ENCODE results near the gene INSYN2A. TPM values are rescaled to one million over a fixed set of nuclear protein-coding genes. Genes with fewer than 3 reads are reported as not detected.

Gene INSYN2A
- total RNA-seq, 1 donor from 2014 or later = 0.13 TPM

DNA sequence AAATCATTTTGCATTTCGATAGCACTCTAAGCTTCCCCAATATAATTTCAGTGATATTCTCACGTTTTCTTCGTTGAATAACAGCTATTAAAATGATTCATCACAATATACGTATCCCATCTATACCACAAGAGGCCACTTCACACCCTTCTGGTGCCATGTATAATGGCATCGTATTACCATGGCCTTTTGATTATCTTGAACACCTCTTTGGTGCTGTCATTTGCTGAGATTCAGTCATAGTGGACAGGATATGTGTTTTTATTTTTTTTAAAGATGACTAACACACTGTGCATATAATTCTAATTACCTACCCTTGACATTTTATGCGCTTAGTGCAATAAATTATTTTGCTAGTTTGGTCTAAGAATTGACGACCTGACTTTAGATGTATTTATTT, 6.7 kb upstream of the INSYN2A start:
- DNase-seq (ENCODE audit: low spot score in 2 of 2, unreplicated experiment in 2 of 2) = no peak
- TF ChIP-seq, protein P1, sequence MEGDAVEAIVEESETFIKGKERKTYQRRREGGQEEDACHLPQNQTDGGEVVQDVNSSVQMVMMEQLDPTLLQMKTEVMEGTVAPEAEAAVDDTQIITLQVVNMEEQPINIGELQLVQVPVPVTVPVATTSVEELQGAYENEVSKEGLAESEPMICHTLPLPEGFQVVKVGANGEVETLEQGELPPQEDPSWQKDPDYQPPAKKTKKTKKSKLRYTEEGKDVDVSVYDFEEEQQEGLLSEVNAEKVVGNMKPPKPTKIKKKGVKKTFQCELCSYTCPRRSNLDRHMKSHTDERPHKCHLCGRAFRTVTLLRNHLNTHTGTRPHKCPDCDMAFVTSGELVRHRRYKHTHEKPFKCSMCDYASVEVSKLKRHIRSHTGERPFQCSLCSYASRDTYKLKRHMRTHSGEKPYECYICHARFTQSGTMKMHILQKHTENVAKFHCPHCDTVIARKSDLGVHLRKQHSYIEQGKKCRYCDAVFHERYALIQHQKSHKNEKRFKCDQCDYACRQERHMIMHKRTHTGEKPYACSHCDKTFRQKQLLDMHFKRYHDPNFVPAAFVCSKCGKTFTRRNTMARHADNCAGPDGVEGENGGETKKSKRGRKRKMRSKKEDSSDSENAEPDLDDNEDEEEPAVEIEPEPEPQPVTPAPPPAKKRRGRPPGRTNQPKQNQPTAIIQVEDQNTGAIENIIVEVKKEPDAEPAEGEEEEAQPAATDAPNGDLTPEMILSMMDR (IDR thresholded peaks at IDR 0.05; ENCODE audit: unreplicated experiment) = no peak
- Mint-ChIP-seq H3K9me3 (no peaks in the 10 kb centered on the region), H3K27me3 (ENCODE audit: low read depth) (peaks cover 10% of the 10 kb centered on the region), H3K36me3 (peaks cover 11% of the 10 kb centered on the region), H3K27ac (no peak overlapping the region), H3K4me1 (no peaks in the 10 kb centered on the region), H3K4me3 (no peak overlapping the region)

DNA sequence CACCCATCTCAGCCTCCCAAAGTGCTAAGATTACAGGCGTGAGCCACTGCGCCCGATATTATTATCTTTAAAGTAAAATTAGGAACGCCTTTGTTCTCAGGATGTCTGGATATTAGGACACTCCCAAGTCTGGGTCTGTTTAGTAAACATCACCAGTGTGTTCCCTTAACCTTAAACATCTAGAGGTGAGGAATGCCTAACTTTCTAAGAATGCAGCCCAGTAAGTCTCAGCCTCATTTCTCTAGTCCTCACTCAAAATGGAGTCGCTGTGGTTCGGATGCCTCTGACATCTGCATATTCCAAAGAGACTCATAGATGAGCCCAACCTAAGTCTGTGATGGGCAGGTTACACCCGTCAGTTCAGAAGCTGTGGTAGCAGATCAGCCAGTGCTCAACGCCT, 4.3 kb upstream of the INSYN2A start:
- peaks cover 6% of the 10 kb centered on the region for H3K4me1 Mint-ChIP-seq
- DNase-seq (ENCODE audit: low spot score in 2 of 2, unreplicated experiment in 2 of 2) = no peak
- no peak overlapping the region for H3K4me3 Mint-ChIP-seq
- no peaks in the 10 kb centered on the region for H3K9me3 Mint-ChIP-seq
- no peak overlapping the region for H3K27ac Mint-ChIP-seq
- TF ChIP-seq, protein P1 (IDR thresholded peaks at IDR 0.05; ENCODE audit: unreplicated experiment) = no peak
- peaks cover 26% of the 10 kb centered on the region for H3K27me3 Mint-ChIP-seq (ENCODE audit: low read depth)
- peaks cover 11% of the 10 kb centered on the region for H3K36me3 Mint-ChIP-seq

DNA sequence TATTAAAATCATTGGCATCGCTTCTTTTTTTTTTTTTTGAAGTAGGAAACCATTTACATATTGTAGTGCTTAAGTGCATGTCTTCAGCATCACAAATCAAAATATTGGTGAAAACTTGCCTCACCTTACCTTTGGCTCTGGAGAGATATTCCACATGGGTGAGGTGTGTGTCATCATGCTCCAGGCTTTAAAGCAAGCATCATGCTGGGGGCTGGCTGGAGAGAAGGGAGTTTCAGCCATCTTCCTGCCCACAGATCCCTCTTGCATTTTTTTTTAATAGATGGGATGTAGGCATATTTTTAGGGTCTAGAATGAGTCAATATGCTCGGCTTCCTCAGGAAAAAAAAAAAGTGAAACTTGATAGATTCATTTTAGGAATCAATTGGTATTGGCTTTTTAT, 2.3 kb upstream of the INSYN2A start:
- Mint-ChIP-seq H3K27ac (no peak overlapping the region), H3K36me3 (peaks cover 5% of the 10 kb centered on the region), H3K4me3 (no peak overlapping the region), H3K4me1 (peaks cover 10% of the 10 kb centered on the region), H3K9me3 (no peaks in the 10 kb centered on the region), H3K27me3 (ENCODE audit: low read depth) (peaks cover 45% of the 10 kb centered on the region)
- TF ChIP-seq, protein P1 (IDR thresholded peaks at IDR 0.05; ENCODE audit: unreplicated experiment) = no peak
- no peak for DNase-seq (ENCODE audit: low spot score in 2 of 2, unreplicated experiment in 2 of 2)

DNA sequence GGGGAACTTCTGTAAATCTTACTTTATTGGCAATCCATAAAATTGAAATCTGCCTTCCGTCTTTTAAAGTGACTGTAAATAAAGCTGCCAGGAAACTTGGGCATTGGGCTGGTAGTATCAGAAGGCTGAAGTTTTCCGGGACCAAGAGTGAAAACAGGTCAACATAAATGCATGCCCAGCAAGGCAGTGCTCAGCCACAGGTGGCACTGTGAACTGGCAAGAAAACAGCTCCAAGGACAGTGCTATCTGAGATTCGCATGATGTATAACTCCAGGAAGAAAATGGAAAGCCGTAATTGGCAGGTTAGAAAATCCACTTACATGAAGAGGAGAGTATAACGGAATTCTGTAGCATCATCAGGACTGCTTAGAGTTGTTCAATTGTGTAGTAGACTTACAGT, 1.9 kb upstream of the INSYN2A start:
- peaks cover 5% of the 10 kb centered on the region for H3K36me3 Mint-ChIP-seq
- H3K4me3 Mint-ChIP-seq = no peak overlapping the region
- peaks cover 49% of the 10 kb centered on the region for H3K27me3 Mint-ChIP-seq (ENCODE audit: low read depth)
- DNase-seq (ENCODE audit: low spot score in 2 of 2, unreplicated experiment in 2 of 2) = no peak
- no peak overlapping the region for H3K27ac Mint-ChIP-seq
- peaks cover 10% of the 10 kb centered on the region for H3K4me1 Mint-ChIP-seq
- TF ChIP-seq, protein P1 (IDR thresholded peaks at IDR 0.05; ENCODE audit: unreplicated experiment) = no peak
- no peaks in the 10 kb centered on the region for H3K9me3 Mint-ChIP-seq

DNA sequence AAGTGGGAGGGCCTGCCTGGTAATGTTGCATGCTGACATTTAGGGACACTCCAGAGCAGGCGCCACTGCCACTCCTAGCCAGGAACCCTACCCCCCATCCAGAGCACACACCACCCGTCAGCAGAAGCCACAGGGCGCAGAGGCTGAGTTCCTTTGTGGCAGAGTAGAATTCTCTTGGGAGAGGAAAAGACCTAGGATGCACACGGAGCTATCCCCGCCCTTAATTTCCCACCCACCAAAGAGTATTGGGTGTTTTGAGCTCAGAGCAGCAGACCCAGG, 702 bp upstream of the INSYN2A start:
- H3K27ac Mint-ChIP-seq = no peak overlapping the region
- H3K27me3 Mint-ChIP-seq (ENCODE audit: low read depth) = peaks cover 61% of the 10 kb centered on the region
- TF ChIP-seq, protein P1 (IDR thresholded peaks at IDR 0.05; ENCODE audit: unreplicated experiment) = no peak
- DNase-seq (ENCODE audit: low spot score in 2 of 2, unreplicated experiment in 2 of 2) = no peak
- peaks cover 10% of the 10 kb centered on the region for H3K4me1 Mint-ChIP-seq
- H3K9me3 Mint-ChIP-seq = no peaks in the 10 kb centered on the region
- H3K36me3 Mint-ChIP-seq = peaks cover 5% of the 10 kb centered on the region
- peak overlapping the region; percentile 75 for H3K4me3 Mint-ChIP-seq

DNA sequence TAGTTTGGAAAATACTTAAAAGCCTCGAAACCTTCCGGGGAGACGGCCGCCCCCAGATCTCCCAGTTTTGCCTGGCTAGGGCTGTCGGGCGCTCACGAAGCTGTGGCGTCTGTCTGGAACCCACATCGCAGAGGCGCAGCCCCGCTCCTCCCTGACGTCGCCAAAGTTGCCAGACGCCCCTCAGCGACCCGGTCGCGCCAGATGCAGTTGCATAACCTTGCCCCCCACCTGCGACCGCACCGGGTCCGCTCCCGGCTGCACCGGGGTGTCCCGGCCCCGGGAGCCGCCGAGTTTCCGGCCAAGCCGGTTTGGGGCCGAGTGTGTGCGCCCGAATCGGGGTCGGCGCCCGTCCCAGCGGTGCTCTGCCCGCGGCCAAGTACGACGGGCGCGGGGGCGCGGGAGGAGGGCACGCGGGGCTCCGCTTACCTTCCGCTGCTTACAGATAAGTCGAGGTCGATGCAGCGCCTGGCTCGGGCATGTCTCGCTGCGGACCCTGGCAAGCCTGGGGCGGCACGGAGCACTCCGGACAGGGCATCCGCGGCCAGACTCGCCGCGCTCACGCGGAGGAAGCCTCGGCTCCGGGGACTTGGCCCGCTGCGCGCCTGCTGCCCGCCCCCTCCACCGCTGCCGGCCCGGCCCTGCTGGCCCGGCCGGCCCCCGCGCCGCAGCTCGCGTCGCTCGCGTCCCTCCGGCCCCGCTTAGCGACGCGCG, 665 bp downstream of the INSYN2A start:
- TF ChIP-seq, protein P1 (IDR thresholded peaks at IDR 0.05; ENCODE audit: unreplicated experiment) = no peak
- H3K36me3 Mint-ChIP-seq = peaks cover 5% of the 10 kb centered on the region
- no peak for DNase-seq (ENCODE audit: low spot score in 2 of 2, unreplicated experiment in 2 of 2)
- no peak overlapping the region for H3K27ac Mint-ChIP-seq
- peaks cover 73% of the 10 kb centered on the region for H3K27me3 Mint-ChIP-seq (ENCODE audit: low read depth)
- peaks cover 10% of the 10 kb centered on the region for H3K4me1 Mint-ChIP-seq
- no peaks in the 10 kb centered on the region for H3K9me3 Mint-ChIP-seq
- H3K4me3 Mint-ChIP-seq = peak overlapping the region; percentile 36

All from mesothelial cell of epicardium (in vitro differentiated cells).